HepG2 (cell line): ENCODE data around the gene C20orf204. TPM values are rescaled to one million over a fixed set of nuclear protein-coding genes. Genes with fewer than 3 reads are reported as not detected.

Source experiments
- ARID2 ChIP-seq: sonication (generic); formaldehyde crosslinking; IDR thresholded peaks from 2 replicates; pipeline ENCODE4 v1.8.1; 2022; ENCODE audit warnings: mild to moderate bottlenecking, missing genetic modification reagents, borderline replicate concordance
- KLF12 ChIP-seq: sonication (generic); formaldehyde crosslinking; IDR thresholded peaks from 2 replicates; pipeline ENCODE4 v1.4.0; 2020; ENCODE audit warnings: missing genetic modification reagents, borderline replicate concordance
- NR2F1 ChIP-seq, 2 experiments: fragments of 450-650 bp in 1 of 2; formaldehyde crosslinking in 1 of 2; IDR thresholded peaks; 2 replicates each; pipeline versions ENCODE4 v1.5.0 to v1.6.1; 2016 to 2020; ENCODE audit warnings: mild to moderate bottlenecking in 1 of 2, missing compliant biosample characterization in 1 of 2, missing genetic modification reagents in 1 of 2, moderate library complexity in 1 of 2
- PAF1 ChIP-seq: IDR thresholded peaks from 2 replicates; pipeline ENCODE4 v1.6.1; 2016; ENCODE audit warnings: missing genetic modification reagents, missing compliant biosample characterization
- ZMYM4 ChIP-seq: sonication (generic); formaldehyde crosslinking; IDR thresholded peaks from 2 replicates; pipeline ENCODE4 v1.8.1; 2023; ENCODE audit warnings: mild to moderate bottlenecking, missing genetic modification reagents
- polyA plus RNA-seq, 8 experiments: library from polyadenylated mRNA; depleted of rRNA in 3 of 8; stranded (reverse) in 7 of 8; unstranded in 1 of 8; fragments of >200 nt; fragmentation: Illumina TruSeq in 4 of 8; extraction: Trizol in 4 of 8; gene quantifications; 2 replicates each; pipeline versions ENCODE4 v1.2.1 to v1.2.3, GENCODE V29; 2011 to 2016; ENCODE audit warnings: low read depth in 4 of 8, missing spikeins in 1 of 8, mixed read lengths in 1 of 8; ENCODE audit not compliant: insufficient read depth in 1 of 8
- total RNA-seq, 5 experiments: library from RNA; depleted of rRNA; stranded (reverse); fragments of >200 nt; fragmentation: Illumina TruSeq; extraction: Trizol; gene quantifications; 2 replicates each; pipeline ENCODE4 v1.2.3, GENCODE V29; 2016; ENCODE audit warnings: low read depth in 1 of 5
- TF ChIP-seq, protein P1 (sequence below): sonication (generic); formaldehyde crosslinking; IDR thresholded peaks from 2 replicates; pipeline ENCODE4 v1.5.0; 2020; ENCODE audit warnings: missing genetic modification reagents
- TF ChIP-seq, protein P2 (sequence below): sonication (generic); formaldehyde crosslinking; IDR thresholded peaks from 2 replicates; pipeline ENCODE4 v1.4.0; 2020; ENCODE audit warnings: missing genetic modification reagents
- TF ChIP-seq, protein P3 (sequence below): sonication (generic); formaldehyde crosslinking; IDR thresholded peaks from 2 replicates; pipeline ENCODE4 v1.9.0; 2022; ENCODE audit warnings: missing genetic modification reagents, mild to moderate bottlenecking, borderline replicate concordance
- TF ChIP-seq, protein P4 (sequence below): sonication (generic); formaldehyde crosslinking; IDR thresholded peaks from 2 replicates; pipeline ENCODE4 v1.4.0; 2020; ENCODE audit warnings: mild to moderate bottlenecking, missing genetic modification reagents
- TF ChIP-seq, protein P5 (sequence below): sonication (generic); formaldehyde crosslinking; IDR thresholded peaks from 2 replicates; pipeline ENCODE4 v1.4.0; 2020; ENCODE audit warnings: mild to moderate bottlenecking, low read depth, missing genetic modification reagents

C20orf204 gene
- total and polyA plus RNA-seq, 2 of the 13 experiments (the other 11 are each of a cell fraction or from before 2014, with no cell fraction given): 22.1 to 80.0 TPM

DNA sequence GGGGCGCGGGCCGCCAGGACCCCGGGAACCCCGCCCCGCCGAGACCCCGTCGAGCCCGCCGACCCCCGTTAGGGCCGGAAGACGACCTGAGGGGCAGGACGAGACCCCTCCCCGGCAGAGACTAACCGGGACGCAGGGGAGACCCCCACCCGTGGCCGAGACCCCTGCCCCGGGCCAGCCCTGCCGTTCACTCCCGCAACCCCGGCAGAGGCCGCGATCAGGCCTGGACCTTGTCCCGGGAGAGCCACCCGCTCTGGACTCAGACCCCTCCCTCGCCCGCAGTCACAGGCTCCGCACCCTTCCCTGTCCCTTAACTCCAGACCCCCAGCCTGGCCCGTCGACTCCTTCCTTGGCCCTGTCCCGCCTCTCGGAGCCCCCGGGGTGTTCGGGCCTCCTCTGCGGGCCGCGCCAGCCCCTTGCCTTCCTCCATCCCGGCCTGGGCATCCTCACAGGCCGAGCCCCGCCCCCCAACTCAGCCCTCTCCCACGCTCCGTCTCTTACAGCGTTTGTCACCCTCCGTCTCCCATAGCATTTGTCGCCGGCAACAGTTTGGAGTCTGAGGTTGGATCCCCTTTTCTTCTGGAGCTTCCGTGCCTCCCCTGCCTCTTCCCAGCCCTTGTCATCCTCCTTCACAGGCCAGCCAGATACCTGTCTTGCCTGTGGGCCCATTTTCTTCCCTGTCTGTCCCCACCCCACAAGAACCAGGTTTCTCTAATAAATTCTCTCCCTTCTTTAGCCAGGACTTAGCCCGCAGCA, 27.6 kb downstream of the C20orf204 start (continued):
- TF ChIP-seq, protein P1, sequence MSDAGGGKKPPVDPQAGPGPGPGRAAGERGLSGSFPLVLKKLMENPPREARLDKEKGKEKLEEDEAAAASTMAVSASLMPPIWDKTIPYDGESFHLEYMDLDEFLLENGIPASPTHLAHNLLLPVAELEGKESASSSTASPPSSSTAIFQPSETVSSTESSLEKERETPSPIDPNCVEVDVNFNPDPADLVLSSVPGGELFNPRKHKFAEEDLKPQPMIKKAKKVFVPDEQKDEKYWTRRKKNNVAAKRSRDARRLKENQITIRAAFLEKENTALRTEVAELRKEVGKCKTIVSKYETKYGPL: no peak
- TF ChIP-seq PAF1 (CRISPR knock-in tag): no peak
- TF ChIP-seq, protein P2, sequence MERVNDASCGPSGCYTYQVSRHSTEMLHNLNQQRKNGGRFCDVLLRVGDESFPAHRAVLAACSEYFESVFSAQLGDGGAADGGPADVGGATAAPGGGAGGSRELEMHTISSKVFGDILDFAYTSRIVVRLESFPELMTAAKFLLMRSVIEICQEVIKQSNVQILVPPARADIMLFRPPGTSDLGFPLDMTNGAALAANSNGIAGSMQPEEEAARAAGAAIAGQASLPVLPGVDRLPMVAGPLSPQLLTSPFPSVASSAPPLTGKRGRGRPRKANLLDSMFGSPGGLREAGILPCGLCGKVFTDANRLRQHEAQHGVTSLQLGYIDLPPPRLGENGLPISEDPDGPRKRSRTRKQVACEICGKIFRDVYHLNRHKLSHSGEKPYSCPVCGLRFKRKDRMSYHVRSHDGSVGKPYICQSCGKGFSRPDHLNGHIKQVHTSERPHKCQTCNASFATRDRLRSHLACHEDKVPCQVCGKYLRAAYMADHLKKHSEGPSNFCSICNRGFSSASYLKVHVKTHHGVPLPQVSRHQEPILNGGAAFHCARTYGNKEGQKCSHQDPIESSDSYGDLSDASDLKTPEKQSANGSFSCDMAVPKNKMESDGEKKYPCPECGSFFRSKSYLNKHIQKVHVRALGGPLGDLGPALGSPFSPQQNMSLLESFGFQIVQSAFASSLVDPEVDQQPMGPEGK: peak; percentile 43; the same call in 1 of the 2 replicates
- TF ChIP-seq, protein P3, sequence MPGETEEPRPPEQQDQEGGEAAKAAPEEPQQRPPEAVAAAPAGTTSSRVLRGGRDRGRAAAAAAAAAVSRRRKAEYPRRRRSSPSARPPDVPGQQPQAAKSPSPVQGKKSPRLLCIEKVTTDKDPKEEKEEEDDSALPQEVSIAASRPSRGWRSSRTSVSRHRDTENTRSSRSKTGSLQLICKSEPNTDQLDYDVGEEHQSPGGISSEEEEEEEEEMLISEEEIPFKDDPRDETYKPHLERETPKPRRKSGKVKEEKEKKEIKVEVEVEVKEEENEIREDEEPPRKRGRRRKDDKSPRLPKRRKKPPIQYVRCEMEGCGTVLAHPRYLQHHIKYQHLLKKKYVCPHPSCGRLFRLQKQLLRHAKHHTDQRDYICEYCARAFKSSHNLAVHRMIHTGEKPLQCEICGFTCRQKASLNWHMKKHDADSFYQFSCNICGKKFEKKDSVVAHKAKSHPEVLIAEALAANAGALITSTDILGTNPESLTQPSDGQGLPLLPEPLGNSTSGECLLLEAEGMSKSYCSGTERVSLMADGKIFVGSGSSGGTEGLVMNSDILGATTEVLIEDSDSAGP (CRISPR knock-in tag): peak; percentile 60; the same call in 1 of the 2 replicates
- TF ChIP-seq, protein P4, sequence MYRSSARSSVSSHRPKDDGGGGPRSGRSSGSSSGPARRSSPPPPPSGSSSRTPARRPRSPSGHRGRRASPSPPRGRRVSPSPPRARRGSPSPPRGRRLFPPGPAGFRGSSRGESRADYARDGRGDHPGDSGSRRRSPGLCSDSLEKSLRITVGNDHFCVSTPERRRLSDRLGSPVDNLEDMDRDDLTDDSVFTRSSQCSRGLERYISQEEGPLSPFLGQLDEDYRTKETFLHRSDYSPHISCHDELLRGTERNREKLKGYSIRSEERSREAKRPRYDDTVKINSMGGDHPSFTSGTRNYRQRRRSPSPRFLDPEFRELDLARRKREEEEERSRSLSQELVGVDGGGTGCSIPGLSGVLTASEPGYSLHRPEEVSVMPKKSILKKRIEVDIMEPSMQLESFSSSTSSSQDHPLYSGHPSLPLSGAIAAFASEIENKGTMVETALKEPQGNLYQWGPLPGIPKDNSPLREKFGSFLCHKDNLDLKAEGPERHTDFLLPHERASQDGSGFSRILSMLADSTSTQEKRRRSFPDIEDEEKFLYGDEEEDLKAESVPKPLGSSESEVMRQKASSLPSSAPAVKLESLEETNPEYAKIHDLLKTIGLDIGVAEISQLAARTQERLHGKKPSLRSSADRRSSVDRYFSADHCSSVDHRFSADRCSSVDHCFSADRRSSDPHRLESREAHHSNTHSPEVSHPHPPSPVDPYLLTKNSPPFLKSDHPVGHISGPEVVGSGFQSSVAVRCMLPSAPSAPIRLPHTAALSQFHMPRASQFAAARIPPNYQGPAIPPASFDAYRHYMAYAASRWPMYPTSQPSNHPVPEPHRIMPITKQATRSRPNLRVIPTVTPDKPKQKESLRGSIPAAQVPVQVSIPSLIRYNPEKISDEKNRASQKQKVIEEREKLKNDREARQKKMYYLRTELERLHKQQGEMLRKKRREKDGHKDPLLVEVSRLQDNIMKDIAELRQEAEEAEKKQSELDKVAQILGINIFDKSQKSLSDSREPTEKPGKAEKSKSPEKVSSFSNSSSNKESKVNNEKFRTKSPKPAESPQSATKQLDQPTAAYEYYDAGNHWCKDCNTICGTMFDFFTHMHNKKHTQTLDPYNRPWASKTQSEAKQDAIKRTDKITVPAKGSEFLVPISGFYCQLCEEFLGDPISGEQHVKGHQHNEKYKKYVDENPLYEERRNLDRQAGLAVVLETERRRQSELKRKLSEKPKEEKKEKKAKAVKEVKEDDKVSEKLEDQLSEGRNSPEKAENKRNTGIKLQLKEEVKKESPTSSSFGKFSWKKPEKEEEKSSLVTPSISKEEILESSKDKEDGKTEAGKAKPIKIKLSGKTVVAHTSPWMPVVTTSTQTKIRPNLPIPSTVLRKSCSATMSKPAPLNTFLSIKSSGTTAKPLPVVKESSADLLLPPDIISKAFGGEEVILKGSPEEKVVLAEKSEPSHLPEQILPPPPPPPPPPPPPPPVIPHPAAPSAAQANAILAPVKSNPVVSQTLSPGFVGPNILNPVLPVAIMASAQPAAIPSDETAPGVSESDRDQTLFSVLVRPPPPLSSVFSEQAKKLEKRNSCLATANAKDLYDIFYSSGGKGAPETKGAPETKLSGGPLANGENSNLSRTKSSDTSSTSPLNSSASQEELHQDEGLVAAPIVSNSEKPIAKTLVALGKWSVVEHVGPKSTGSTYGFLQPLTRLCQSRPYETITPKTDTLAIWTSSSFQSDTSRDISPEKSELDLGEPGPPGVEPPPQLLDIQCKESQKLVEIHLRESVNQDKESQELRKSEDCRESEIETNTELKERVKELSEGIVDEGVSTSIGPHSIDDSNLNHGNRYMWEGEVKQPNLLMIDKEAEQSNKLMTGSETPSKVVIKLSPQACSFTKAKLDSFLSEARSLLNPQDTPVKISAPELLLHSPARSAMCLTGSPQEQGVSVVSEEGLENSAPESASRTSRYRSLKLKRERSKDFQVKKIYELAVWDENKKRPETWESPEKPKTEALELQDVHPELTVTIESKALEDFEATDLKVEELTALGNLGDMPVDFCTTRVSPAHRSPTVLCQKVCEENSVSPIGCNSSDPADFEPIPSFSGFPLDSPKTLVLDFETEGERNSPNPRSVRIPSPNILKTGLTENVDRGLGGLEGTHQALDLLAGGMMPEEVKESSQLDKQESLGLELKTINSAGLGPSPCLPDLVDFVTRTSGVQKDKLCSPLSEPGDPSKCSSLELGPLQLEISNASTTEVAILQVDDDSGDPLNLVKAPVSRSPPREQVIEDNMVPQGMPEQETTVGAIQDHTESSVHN: no peak
- TF ChIP-seq, protein P5, sequence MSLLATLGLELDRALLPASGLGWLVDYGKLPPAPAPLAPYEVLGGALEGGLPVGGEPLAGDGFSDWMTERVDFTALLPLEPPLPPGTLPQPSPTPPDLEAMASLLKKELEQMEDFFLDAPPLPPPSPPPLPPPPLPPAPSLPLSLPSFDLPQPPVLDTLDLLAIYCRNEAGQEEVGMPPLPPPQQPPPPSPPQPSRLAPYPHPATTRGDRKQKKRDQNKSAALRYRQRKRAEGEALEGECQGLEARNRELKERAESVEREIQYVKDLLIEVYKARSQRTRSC (CRISPR knock-in tag): no peak
- TF ChIP-seq ZMYM4: peak; percentile 42; the same call in 1 of the 2 replicates
- TF ChIP-seq NR2F1 (CRISPR knock-in tag; IDR thresholded peaks at IDR 0.05): no peak
- peak; percentile 63; the same call in 1 of the 2 replicates for TF ChIP-seq KLF12 (CRISPR knock-in tag)
- peak; percentile 86; the same call in 1 of the 2 replicates for TF ChIP-seq ARID2 (CRISPR knock-in tag)
